ENCODE data around the gene DUSP11. TPM values are rescaled to one million over a fixed set of nuclear protein-coding genes. Genes with fewer than 3 reads are reported as not detected.
"Not testable (repeated sequence)": the region's sequence is repeated elsewhere in the genome, so short reads cannot be mapped to it uniquely, and the experiment has no call there.

Gene DUSP11
- total RNA-seq, 1 donor from 2014 or later, result 26.8 TPM

GRCh38 chr2:73718851-73719621, 60.9 kb downstream of the DUSP11 start:
- no peak for DNase-seq (ENCODE audit: low read depth, low spot score)

GRCh38 chr2:73718421-73718820, 61.5 kb downstream of the DUSP11 start:
- no peak for DNase-seq (ENCODE audit: low read depth, low spot score)

- not testable (repeated sequence) for DNase-seq (ENCODE audit: low read depth, low spot score)
Observed at GRCh38 chr2:73717695-73718094, 62.2 kb downstream of the DUSP11 start.

GRCh38 chr2:73717251-73717606, 62.7 kb downstream of the DUSP11 start:
- no peak for DNase-seq (ENCODE audit: low read depth, low spot score)

- DNase-seq (ENCODE audit: low read depth, low spot score), result no peak
Observed at GRCh38 chr2:73716543-73717250, 63.2 kb downstream of the DUSP11 start.

GRCh38 chr2:73714091-73714490, 65.8 kb downstream of the DUSP11 start:
- no peak for DNase-seq (ENCODE audit: low read depth, low spot score)

Other genes starting within 250 kb of the DUSP11 start
- gene NAT8, start 137.7 kb downstream of the DUSP11 start, total RNA-seq, result not detected in 2 replicates
- 35.6 and 53.9 TPM in 2 replicates for gene TPRKB, start 42.8 kb downstream of the DUSP11 start, total RNA-seq
- gene C2orf78, start 4.1 kb upstream of the DUSP11 start, total RNA-seq, result not detected in 2 replicates
- gene STAMBP, start 48.9 kb upstream of the DUSP11 start, total RNA-seq, result 14.0 and 21.3 TPM in 2 replicates
- gene ACTG2, start 112.9 kb upstream of the DUSP11 start, total RNA-seq, result not detected in 2 replicates
- 35.8 and 39.6 TPM in 2 replicates for gene DGUOK, start 146.8 kb upstream of the DUSP11 start, total RNA-seq
- 3.8 and 4.3 TPM in 2 replicates for gene TET3, start 204.8 kb upstream of the DUSP11 start, total RNA-seq

Measured in pulmonary artery endothelial cell (primary cell).